ENCODE results near the gene TASOR. TPM values are rescaled to one million over a fixed set of nuclear protein-coding genes. Genes with fewer than 3 reads are reported as not detected.
A peak's percentile ranks its signal among the peaks of the same experiment; 100 is the strongest.

Gene TASOR
- 10 to 100 TPM; 37.6 to 40.7 TPM for total RNA-seq
- 92.8 TPM for polyA plus RNA-seq (2013, experiment 1 of 2)
- 90.1 TPM for polyA plus RNA-seq (2013, experiment 2 of 2)
- 90.7 to 366 (median 206) reads per million in 172 experiments for total RNA-seq

GRCh38 chr3:56683122-56683817 is at the start of gene TASOR:
TASOR (minus strand) TSS chr3:56683265; CDS start chr3:56683006, 259 bp downstream.
- intact Hi-C loops (cut with DNase I, micrococcal nuclease) = loop anchor here (1.0 to 10.0 kb wide), 6 partner anchors 118 to 1812 kb away; partner anchors contain the start of genes CCDC66 (in 2 of the 2), APPL1 (in 1 of the 2), ARHGEF3 (in 1 of the 2) and KCTD6 (in 1 of the 2)
- no peak for TF ChIP-seq CTCF (IDR thresholded peaks at IDR 0.05)
- POLR2A ChIA-PET = interaction anchor here (1.0 to 3.8 kb wide), 23 partner anchors 10 to 1073 kb away, joined by 3 to 102 read pairs (median 7); partner anchors contain the start of genes APPL1, ARHGEF3, CCDC66 and SLMAP
- Mint-ChIP-seq H3K27me3 (no peaks in the 10 kb centered on the region), H3K27ac (peak within 1 kb of the TSS; percentile 99), H3K4me3 (peak within 1 kb of the TSS; percentile 95), H3K36me3 (ENCODE audit: low read depth) (peaks cover 45% of the 10 kb centered on the region), H3K4me1 (ENCODE audit: low read depth) (peaks cover 39% of the 10 kb centered on the region), H3K9me3 (no peaks in the 10 kb centered on the region)
- CTCF ChIA-PET = interaction anchor here (1.1 to 1.4 kb wide), 2 partner anchors 19 to 49 kb away, joined by 4 read pairs; no protein-coding TSS in a partner anchor
- Histone ChIP-seq H3K4me3 (ENCODE audit: low read length) (peak within 1 kb of the TSS; percentile 79), H3K27ac (ENCODE audit: low read depth in 1 of 2, low read length in 2 of 2) (peak within 1 kb of the TSS; percentile 98 to 99), H3K27me3 (ENCODE audit: control insufficient read depth in 1 of 2, insufficient read depth in 2 of 2, low read length in 2 of 2) (no peaks in the 10 kb centered on the region), H3K9me3 (ENCODE audit: control insufficient read depth in 1 of 2, insufficient read depth in 1 of 2, low read length in 2 of 2) (peaks cover 0 to 6% of the 10 kb centered on the region in 2 experiments), H3K4me1 (ENCODE audit: insufficient read depth, low read length) (peaks cover 17% of the 10 kb centered on the region), H3K36me3 (ENCODE audit: insufficient read depth, low read length) (peaks cover 3% of the 10 kb centered on the region)
- ATAC-seq (ENCODE audit: poor library complexity) (peak; percentile 82), DNase-seq (peak; percentile 76 to 95 (median 86))

GRCh38 chr3:56732109-56732508 is 49.0 kb upstream of the TASOR start:
- CTCF ChIA-PET = interaction anchor here (1.5 to 2.1 kb wide), 2 partner anchors 49 to 67 kb away, joined by 4 to 7 read pairs; partner anchors contain the start of gene TASOR
- Mint-ChIP-seq H3K27me3 (no peaks in the 10 kb centered on the region), H3K36me3 (ENCODE audit: low read depth) (peaks cover 91% of the 10 kb centered on the region), H3K4me1 (ENCODE audit: low read depth) (peaks cover 54% of the 10 kb centered on the region), H3K4me3 (no peak overlapping the region), H3K27ac (peak overlapping the region; percentile 69), H3K9me3 (no peaks in the 10 kb centered on the region)
- no peaks in the 10 kb centered on the region for H3K9me3 ChIP-seq (ENCODE audit: control insufficient read depth in 1 of 2, insufficient read depth in 1 of 2, low read length in 2 of 2)
- peaks cover 23% of the 10 kb centered on the region for H3K4me1 ChIP-seq (ENCODE audit: insufficient read depth, low read length)
- DNase-seq = no peak
- no peaks in the 10 kb centered on the region for H3K27me3 ChIP-seq (ENCODE audit: control insufficient read depth in 1 of 2, insufficient read depth in 2 of 2, low read length in 2 of 2)
- no peak overlapping the region for H3K27ac ChIP-seq (ENCODE audit: low read depth in 1 of 2, low read length in 2 of 2)
- POLR2A ChIA-PET = interaction anchor here (0.6 to 1.0 kb wide), 2 partner anchors 23 to 38 kb away, joined by 3 to 4 read pairs; no protein-coding TSS in a partner anchor
- ATAC-seq (ENCODE audit: poor library complexity) = no peak
- TF ChIP-seq CTCF (IDR thresholded peaks at IDR 0.05) = no peak
- peaks cover 88% of the 10 kb centered on the region for H3K36me3 ChIP-seq (ENCODE audit: insufficient read depth, low read length)
- H3K4me3 ChIP-seq (ENCODE audit: low read length) = no peak overlapping the region
- intact Hi-C loops (cut with DNase I, micrococcal nuclease) = no loop called here

GRCh38 chr3:56725175-56725574 is 42.1 kb upstream of the TASOR start:
- Histone ChIP-seq H3K36me3 (ENCODE audit: insufficient read depth, low read length) (peaks cover 70% of the 10 kb centered on the region), H3K4me1 (ENCODE audit: insufficient read depth, low read length) (peaks cover 29% of the 10 kb centered on the region), H3K9me3 (ENCODE audit: control insufficient read depth in 1 of 2, insufficient read depth in 1 of 2, low read length in 2 of 2) (no peaks in the 10 kb centered on the region), H3K4me3 (ENCODE audit: low read length) (no peak overlapping the region), H3K27me3 (ENCODE audit: control insufficient read depth in 1 of 2, insufficient read depth in 2 of 2, low read length in 2 of 2) (no peaks in the 10 kb centered on the region), H3K27ac (ENCODE audit: low read depth in 1 of 2, low read length in 2 of 2) (peak overlapping the region; percentile 22 to 57)
- no peaks in the 10 kb centered on the region for H3K9me3 Mint-ChIP-seq
- ATAC-seq (ENCODE audit: poor library complexity) = peak; percentile 88
- H3K27me3 Mint-ChIP-seq = no peaks in the 10 kb centered on the region
- peaks cover 54% of the 10 kb centered on the region for H3K4me1 Mint-ChIP-seq (ENCODE audit: low read depth)
- DNase-seq = peak; percentile 8 to 81 (median 32)
- H3K36me3 Mint-ChIP-seq (ENCODE audit: low read depth) = peaks cover 76% of the 10 kb centered on the region
- POLR2A ChIA-PET = interaction anchor here (0.9 to 2.9 kb wide), 5 partner anchors 10 to 168 kb away, joined by 3 to 27 read pairs (median 3); partner anchors contain the start of gene CCDC66
- peak overlapping the region; percentile 87 for H3K27ac Mint-ChIP-seq
- intact Hi-C loops (cut with DNase I, micrococcal nuclease) = loop anchor here in 1 of 2 experiments (2.0 kb wide), 1 partner anchor 26 kb away; no protein-coding TSS in a partner anchor
- CTCF ChIA-PET = interaction anchor here (1.6 kb wide), 1 partner anchor 64 kb away, joined by 3 read pairs; no protein-coding TSS in a partner anchor
- TF ChIP-seq CTCF (IDR thresholded peaks at IDR 0.05) = no peak
- H3K4me3 Mint-ChIP-seq = peak overlapping the region; percentile 55

All from CD4-positive, alpha-beta T cell (primary cell).